WTC11 (cell line): Measurements from ENCODE around the gene PAM16.

Source experiments
- CREB1 ChIP-seq: sonication (generic); formaldehyde crosslinking; IDR thresholded peaks from 2 replicates; pipeline ENCODE4 v1.8.0; 2023; ENCODE audit warnings: mild to moderate bottlenecking, missing genetic modification reagents
- CTCF ChIP-seq: fragments of 200-600 bp; IDR thresholded peaks from 2 replicates; pipeline ENCODE4 v1.8.0; 2022; ENCODE audit warnings: antibody characterized with exemption
- ELF4 ChIP-seq: sonication (generic); formaldehyde crosslinking; IDR thresholded peaks from 2 replicates; pipeline ENCODE4 v1.8.1; 2022; ENCODE audit warnings: low read depth, mild to moderate bottlenecking, moderate library complexity, missing genetic modification reagents
- FOXJ3 ChIP-seq: sonication (generic); formaldehyde crosslinking; IDR thresholded peaks from 2 replicates; pipeline ENCODE4 v1.9.0; 2021; ENCODE audit warnings: missing genetic modification reagents, mild to moderate bottlenecking, borderline replicate concordance
- FOXK1 ChIP-seq: sonication (generic); formaldehyde crosslinking; IDR thresholded peaks from 2 replicates; pipeline ENCODE4 v1.8.0; 2022; ENCODE audit warnings: mild to moderate bottlenecking, moderate library complexity, missing genetic modification reagents
- IRF2 ChIP-seq: sonication (generic); formaldehyde crosslinking; IDR thresholded peaks from 2 replicates; pipeline ENCODE4 v1.8.0; 2022; ENCODE audit warnings: low read depth, missing genetic modification reagents, borderline replicate concordance
- JUN ChIP-seq: sonication (generic); formaldehyde crosslinking; IDR thresholded peaks from 2 replicates; pipeline ENCODE4 v1.8.0; 2023; ENCODE audit warnings: mild to moderate bottlenecking, missing genetic modification reagents
- NFE2L1 ChIP-seq: sonication (generic); formaldehyde crosslinking; IDR thresholded peaks from 2 replicates; pipeline ENCODE4 v1.8.1; 2023; ENCODE audit warnings: missing genetic modification reagents
- NFYB ChIP-seq: sonication (generic); formaldehyde crosslinking; conservative IDR thresholded peaks from 2 replicates; pipeline ENCODE4 v1.8.0; 2022; ENCODE audit warnings: low read depth, missing genetic modification reagents
- SMAD3 ChIP-seq: sonication (generic); formaldehyde crosslinking; IDR thresholded peaks from 2 replicates; pipeline ENCODE4 v1.8.0; 2022; ENCODE audit warnings: missing genetic modification reagents, mild to moderate bottlenecking, borderline replicate concordance
- TCF7 ChIP-seq: sonication (generic); formaldehyde crosslinking; IDR thresholded peaks from 2 replicates; pipeline ENCODE4 v1.8.0; 2022; ENCODE audit warnings: mild to moderate bottlenecking, low read depth, missing genetic modification reagents, moderate library complexity
- USF2 ChIP-seq: sonication (generic); formaldehyde crosslinking; IDR thresholded peaks from 2 replicates; pipeline ENCODE4 v1.8.1; 2023; ENCODE audit warnings: mild to moderate bottlenecking, missing genetic modification reagents, moderate library complexity
- ZNF416 ChIP-seq: fragments of 250-450 bp; sonication (Bioruptor Pico); IDR thresholded peaks from 2 replicates; pipeline ENCODE4 v1.9.0; 2021; ENCODE audit warnings: mild to moderate bottlenecking, inconsistent platforms
- TF ChIP-seq, protein P1 (sequence below): sonication (generic); formaldehyde crosslinking; IDR thresholded peaks from 2 replicates; pipeline ENCODE4 v1.8.0; 2022; ENCODE audit warnings: mild to moderate bottlenecking, missing genetic modification reagents

DNA sequence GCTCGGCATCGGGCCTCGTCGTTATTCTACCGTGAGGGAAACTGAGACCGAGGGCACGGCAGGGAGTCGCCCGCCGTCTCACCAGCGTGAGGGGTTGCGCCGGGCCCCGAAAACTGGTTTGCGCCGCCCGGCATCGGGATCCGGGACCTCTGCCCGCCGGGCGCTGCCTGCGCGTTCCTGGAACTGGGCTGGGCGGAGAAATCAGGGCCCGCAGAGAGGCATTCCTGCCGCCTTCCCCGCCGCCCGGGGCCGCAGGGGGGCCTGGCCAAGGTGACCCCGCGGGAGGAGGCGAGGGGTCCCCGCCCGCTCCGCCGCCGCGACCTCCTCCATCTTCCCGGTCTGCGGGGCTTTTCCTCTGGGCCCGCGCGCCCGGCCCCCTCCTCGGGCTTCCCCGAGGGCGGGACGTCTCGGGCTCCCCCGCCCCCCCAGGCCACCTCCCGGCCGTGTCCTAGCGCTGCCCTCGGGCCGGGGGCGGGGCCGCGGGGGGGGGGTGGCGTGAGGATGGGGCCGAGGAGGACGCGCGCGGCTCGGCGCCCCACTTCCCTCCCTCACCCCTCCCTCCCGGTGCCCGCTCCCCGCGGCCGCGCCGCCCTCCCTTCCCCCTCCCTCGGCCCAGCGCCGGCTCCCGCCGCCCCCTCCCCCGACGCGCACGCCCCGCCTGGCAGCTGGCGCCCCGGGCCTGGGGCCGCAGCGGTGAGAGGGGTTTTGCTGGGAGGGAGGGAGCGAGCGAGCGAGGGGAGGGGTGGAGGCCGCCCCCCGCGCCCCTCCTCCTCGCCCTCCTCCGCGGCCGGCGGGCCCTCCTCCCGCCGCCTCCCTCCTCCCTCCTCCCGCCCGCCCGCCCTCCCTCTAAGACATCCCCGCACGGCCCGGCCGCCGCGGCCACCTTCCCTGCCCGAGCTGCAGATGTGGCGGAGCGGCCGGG is 35.7 kb downstream of the PAM16 start, which contains the start of gene GLIS2:
- TF ChIP-seq FOXK1 (CRISPR knock-in tag) (no peak), IRF2 (CRISPR knock-in tag) (no peak), NFE2L1 (no peak), NFYB (CRISPR knock-in tag) (no peak), CTCF (no peak), USF2 (CRISPR knock-in tag) (no peak), ZNF416 (CRISPR knock-in tag) (no peak), FOXJ3 (CRISPR knock-in tag) (no peak), ELF4 (CRISPR knock-in tag) (no peak), CREB1 (CRISPR knock-in tag) (no peak), TCF7 (no peak), SMAD3 (CRISPR knock-in tag) (no peak), JUN (CRISPR knock-in tag) (no peak)
- TF ChIP-seq, protein P1, sequence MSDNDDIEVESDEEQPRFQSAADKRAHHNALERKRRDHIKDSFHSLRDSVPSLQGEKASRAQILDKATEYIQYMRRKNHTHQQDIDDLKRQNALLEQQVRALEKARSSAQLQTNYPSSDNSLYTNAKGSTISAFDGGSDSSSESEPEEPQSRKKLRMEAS (CRISPR knock-in tag): no peak
